Nephron (organoid): ENCODE data around the gene KDM7A.

Experiments used
- H3K27ac Mint-ChIP-seq, 3 experiments: 2 replicates each; pipeline ENCODE4 v1.8.0; 2020; ENCODE audit warnings: mixed read lengths in 3 of 3, mild to moderate bottlenecking in 2 of 3, moderate library complexity in 1 of 3
- H3K27me3 Mint-ChIP-seq: 2 replicates; pipeline ENCODE4 v1.8.0; 2021; ENCODE audit warnings: low read depth, mild to moderate bottlenecking, moderate library complexity, mixed read lengths
- H3K36me3 Mint-ChIP-seq: 2 replicates; pipeline ENCODE4 v1.8.0; 2020; ENCODE audit warnings: low read depth, mixed read lengths
- H3K4me1 Mint-ChIP-seq: 2 replicates; pipeline ENCODE4 v1.8.0; 2020; ENCODE audit warnings: mixed read lengths
- H3K4me3 Mint-ChIP-seq, 3 experiments: 2 replicates each; pipeline ENCODE4 v1.8.0; 2020; ENCODE audit warnings: mild to moderate bottlenecking in 3 of 3, mixed read lengths in 3 of 3, moderate library complexity in 2 of 3
- H3K9me3 Mint-ChIP-seq: 2 replicates; pipeline ENCODE4 v1.8.0; 2020; ENCODE audit warnings: mixed read lengths
- TF ChIP-seq, protein P1 (sequence below), 3 experiments: fragments of 200-600 bp; sonication (generic); IDR thresholded peaks; one replicate each; pipeline ENCODE4 v1.5.0; 2021; ENCODE audit warnings: antibody characterized with exemption in 3 of 3; ENCODE audit not compliant: unreplicated experiment in 3 of 3

Gene KDM7A

DNA sequence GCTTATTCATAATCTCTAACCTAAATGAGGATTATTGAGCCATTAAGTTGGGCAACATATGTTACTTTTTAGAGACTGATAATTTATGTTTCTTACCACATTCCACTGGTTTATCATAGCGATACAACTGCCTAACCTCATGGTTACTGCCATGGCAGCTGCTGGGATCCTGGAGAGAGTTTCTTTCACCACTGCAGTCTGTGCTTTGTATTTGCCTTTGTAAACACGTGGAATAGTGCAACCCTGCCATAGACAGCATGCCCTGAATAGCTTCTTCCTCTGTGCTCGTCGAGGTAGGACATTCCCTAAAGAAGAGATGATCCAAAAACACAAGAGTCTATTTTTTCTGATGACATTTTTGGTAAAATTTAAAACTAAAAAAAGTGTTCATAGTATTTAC, 80.3 kb downstream of the KDM7A start:
- TF ChIP-seq, protein P1, sequence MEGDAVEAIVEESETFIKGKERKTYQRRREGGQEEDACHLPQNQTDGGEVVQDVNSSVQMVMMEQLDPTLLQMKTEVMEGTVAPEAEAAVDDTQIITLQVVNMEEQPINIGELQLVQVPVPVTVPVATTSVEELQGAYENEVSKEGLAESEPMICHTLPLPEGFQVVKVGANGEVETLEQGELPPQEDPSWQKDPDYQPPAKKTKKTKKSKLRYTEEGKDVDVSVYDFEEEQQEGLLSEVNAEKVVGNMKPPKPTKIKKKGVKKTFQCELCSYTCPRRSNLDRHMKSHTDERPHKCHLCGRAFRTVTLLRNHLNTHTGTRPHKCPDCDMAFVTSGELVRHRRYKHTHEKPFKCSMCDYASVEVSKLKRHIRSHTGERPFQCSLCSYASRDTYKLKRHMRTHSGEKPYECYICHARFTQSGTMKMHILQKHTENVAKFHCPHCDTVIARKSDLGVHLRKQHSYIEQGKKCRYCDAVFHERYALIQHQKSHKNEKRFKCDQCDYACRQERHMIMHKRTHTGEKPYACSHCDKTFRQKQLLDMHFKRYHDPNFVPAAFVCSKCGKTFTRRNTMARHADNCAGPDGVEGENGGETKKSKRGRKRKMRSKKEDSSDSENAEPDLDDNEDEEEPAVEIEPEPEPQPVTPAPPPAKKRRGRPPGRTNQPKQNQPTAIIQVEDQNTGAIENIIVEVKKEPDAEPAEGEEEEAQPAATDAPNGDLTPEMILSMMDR (IDR thresholded peaks at IDR 0.05; ENCODE audit: unreplicated experiment in 3 of 3) = no peak
- H3K9me3 Mint-ChIP-seq = no peaks in the 10 kb centered on the region

DNA sequence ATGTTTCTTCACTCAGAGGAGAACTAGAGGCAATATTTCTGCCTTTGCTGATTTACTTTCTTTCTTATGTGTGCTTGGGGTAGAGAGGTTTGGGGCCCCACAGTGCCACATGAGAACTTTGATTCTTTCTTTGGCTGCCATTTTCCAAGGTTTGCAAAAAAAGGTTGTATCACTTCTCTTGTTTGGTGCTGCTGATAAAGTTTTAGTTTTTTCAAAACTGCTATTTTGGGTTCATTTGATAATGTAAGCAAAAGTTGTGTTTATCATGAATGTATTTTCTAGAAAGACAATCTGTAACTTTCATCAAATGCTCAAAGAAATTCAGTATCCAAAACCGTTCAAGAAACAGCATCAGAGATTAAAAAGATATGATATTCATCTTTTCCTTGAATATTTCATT, 83.4 kb downstream of the KDM7A start:
- Mint-ChIP-seq H3K4me1 (no peaks in the 10 kb centered on the region), H3K27me3 (no peaks in the 10 kb centered on the region), H3K36me3 (peaks cover 66% of the 10 kb centered on the region), H3K9me3 (no peaks in the 10 kb centered on the region), H3K4me3 (no peak overlapping the region), H3K27ac (no peak overlapping the region)
- TF ChIP-seq, protein P1 (IDR thresholded peaks at IDR 0.05; ENCODE audit: unreplicated experiment in 3 of 3) = no peak

More for the DNA sequence above, 80.3 kb downstream of the KDM7A start:
- H3K4me1 Mint-ChIP-seq = no peaks in the 10 kb centered on the region
- no peak overlapping the region for H3K27ac Mint-ChIP-seq
- H3K36me3 Mint-ChIP-seq = peaks cover 80% of the 10 kb centered on the region
- H3K27me3 Mint-ChIP-seq = no peaks in the 10 kb centered on the region
- no peak overlapping the region for H3K4me3 Mint-ChIP-seq

DNA sequence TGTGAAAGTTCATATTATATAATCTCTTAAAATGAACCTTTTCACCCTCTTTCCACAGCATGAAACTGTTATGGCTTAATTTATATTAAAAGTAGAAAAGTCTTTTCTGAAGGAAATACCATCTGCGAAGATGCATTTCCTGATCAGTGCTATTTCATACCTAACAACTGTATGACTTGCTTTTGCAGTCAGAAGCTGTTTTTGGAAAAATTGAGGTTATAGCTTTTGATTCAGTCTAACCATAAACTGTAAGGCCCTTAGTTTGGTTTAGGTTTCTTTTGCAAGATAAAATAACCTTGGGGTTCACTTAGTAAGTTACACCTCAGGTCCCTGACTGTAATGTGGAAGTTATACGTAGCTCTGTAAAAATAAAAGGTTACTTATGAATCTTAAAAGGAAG, 91.3 kb downstream of the KDM7A start:
- TF ChIP-seq, protein P1 (IDR thresholded peaks at IDR 0.05; ENCODE audit: unreplicated experiment in 3 of 3) = no peak
- Mint-ChIP-seq H3K4me1 (no peaks in the 10 kb centered on the region), H3K9me3 (no peaks in the 10 kb centered on the region), H3K27ac (no peak overlapping the region), H3K27me3 (no peaks in the 10 kb centered on the region), H3K36me3 (no peaks in the 10 kb centered on the region), H3K4me3 (no peak overlapping the region)

DNA sequence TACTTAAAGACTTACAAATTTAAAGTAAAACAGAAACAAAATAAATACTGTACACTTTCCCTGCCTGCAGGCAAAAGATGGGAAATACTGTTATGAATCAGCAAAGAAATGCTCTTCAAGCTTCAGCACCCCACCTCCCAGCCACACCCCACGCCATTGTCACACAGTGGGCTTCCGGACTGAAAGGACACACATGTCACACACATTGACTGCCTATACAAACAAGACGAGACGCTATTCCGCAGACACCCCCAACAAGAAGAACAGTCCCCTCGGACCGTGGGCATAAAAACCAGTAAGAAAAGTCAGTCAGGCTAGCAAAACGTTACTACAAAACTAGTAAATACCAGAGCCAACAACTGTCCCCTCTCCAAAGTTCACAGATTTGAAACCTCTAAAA, 91.8 kb downstream of the KDM7A start:
- Mint-ChIP-seq H3K27ac (no peak overlapping the region), H3K4me1 (no peaks in the 10 kb centered on the region), H3K27me3 (peaks cover 5% of the 10 kb centered on the region), H3K4me3 (no peak overlapping the region), H3K36me3 (no peaks in the 10 kb centered on the region), H3K9me3 (no peaks in the 10 kb centered on the region)
- TF ChIP-seq, protein P1 (IDR thresholded peaks at IDR 0.05; ENCODE audit: unreplicated experiment in 3 of 3) = no peak

DNA sequence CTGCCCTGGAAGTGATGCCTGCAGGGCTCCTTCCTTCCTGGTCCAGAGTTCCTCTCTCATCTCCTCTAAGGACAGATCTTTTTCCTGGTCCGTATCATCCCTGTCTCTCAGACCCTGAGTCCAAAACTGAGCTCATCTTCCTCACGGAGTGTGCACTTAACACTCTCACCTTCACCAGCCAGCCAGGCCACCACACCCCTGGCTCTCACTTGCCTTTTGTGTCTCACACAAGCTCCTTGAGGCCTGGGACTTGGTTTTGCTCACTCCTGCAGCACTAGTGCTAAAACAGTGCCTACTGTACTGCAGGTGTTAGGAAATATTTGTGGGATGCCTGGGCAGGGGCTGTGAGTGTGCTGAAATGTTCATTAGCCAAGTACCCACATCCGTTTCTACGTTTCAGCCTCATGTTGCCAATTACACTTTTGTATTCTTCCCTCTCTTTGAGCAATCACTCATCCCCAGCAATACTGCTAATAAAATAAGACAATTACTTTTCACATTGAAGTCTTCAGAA, 92.6 kb downstream of the KDM7A start:
- Mint-ChIP-seq H3K4me1 (no peaks in the 10 kb centered on the region), H3K9me3 (no peaks in the 10 kb centered on the region), H3K36me3 (no peaks in the 10 kb centered on the region), H3K27ac (no peak overlapping the region), H3K4me3 (no peak overlapping the region), H3K27me3 (peaks cover 6% of the 10 kb centered on the region)
- TF ChIP-seq, protein P1 (IDR thresholded peaks at IDR 0.05; ENCODE audit: unreplicated experiment in 3 of 3) = no peak

DNA sequence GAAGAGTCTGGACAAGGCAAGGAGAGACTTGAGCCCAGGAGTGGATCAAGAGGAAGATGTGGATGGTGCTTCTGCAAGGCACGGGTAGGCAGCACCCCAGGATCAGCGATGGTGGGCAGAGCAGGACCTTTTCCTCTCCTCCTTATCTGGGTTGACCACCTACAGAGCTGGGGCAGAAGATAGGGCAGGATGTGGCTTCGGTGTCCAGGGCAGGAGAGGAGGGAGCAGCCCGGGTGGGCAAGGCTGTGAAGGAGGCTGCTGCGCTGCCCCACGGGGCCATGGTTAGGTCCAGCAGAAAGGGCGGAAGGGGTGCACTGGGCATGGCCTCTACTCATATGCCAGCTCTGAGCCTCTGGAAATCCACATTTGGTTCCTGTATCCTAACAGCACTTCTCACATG, 94.0 kb downstream of the KDM7A start:
- H3K4me3 Mint-ChIP-seq = no peak overlapping the region
- no peak overlapping the region for H3K27ac Mint-ChIP-seq
- no peaks in the 10 kb centered on the region for H3K4me1 Mint-ChIP-seq
- no peaks in the 10 kb centered on the region for H3K9me3 Mint-ChIP-seq
- TF ChIP-seq, protein P1 (IDR thresholded peaks at IDR 0.05; ENCODE audit: unreplicated experiment in 3 of 3) = no peak
- H3K36me3 Mint-ChIP-seq = no peaks in the 10 kb centered on the region
- H3K27me3 Mint-ChIP-seq = peaks cover 6% of the 10 kb centered on the region
